Activated CD4-positive, alpha-beta T cell treated with anti-CD3 and anti-CD28 coated beads, Interleukin-2, amount 50 U/mL, for 24 hours (primary cell): ENCODE results near the gene ATP2A2.
"Not testable (repeated sequence)": the region's sequence is repeated elsewhere in the genome, so short reads cannot be mapped to it uniquely, and the experiment has no call there.

ENCODE experiments used
- DNase-seq, 2 donors: peaks; one replicate each; pipeline ENCODE4 v3.0.0-alpha.2; 2020; ENCODE audit warnings: low read depth in 1 of 2, low spot score in 1 of 2

Gene ATP2A2

GRCh38 chr12:110340261-110340660, 59.2 kb downstream of the ATP2A2 start:
- not testable (repeated sequence) for DNase-seq

GRCh38 chr12:110340706-110341105, 59.7 kb downstream of the ATP2A2 start:
- no peak for DNase-seq

- no peak for DNase-seq
Measured at GRCh38 chr12:110342157-110342556, 61.1 kb downstream of the ATP2A2 start.

GRCh38 chr12:110343114-110343513, 62.1 kb downstream of the ATP2A2 start:
- no peak for DNase-seq

- no peak for DNase-seq
Measured at GRCh38 chr12:110343736-110344555, 62.9 kb downstream of the ATP2A2 start.

GRCh38 chr12:110344657-110345056, 63.6 kb downstream of the ATP2A2 start:
- no peak for DNase-seq

GRCh38 chr12:110345176-110345661, 64.2 kb downstream of the ATP2A2 start:
- DNase-seq = no peak

- DNase-seq = no peak
Measured at GRCh38 chr12:110345963-110346362, 64.9 kb downstream of the ATP2A2 start.

GRCh38 chr12:110347767-110348166, 66.7 kb downstream of the ATP2A2 start:
- DNase-seq = no peak

- DNase-seq = no peak
Measured at GRCh38 chr12:110348431-110349059, 67.5 kb downstream of the ATP2A2 start.

GRCh38 chr12:110349096-110349495, 68.0 kb downstream of the ATP2A2 start:
- no peak for DNase-seq

GRCh38 chr12:110349514-110350151, 68.6 kb downstream of the ATP2A2 start:
- peak; percentile 12 to 42 for DNase-seq

GRCh38 chr12:110351119-110351518, 70.1 kb downstream of the ATP2A2 start:
- no peak for DNase-seq

GRCh38 chr12:110352401-110352800, 71.4 kb downstream of the ATP2A2 start:
- DNase-seq = no peak

GRCh38 chr12:110353211-110353965, 72.3 kb downstream of the ATP2A2 start:
- no peak for DNase-seq

- DNase-seq = no peak
Measured at GRCh38 chr12:110354172-110354780, 73.2 kb downstream of the ATP2A2 start.

- no peak for DNase-seq
Measured at GRCh38 chr12:110355073-110355472, 74.0 kb downstream of the ATP2A2 start.

- DNase-seq = not testable (repeated sequence)
Measured at GRCh38 chr12:110358384-110359097, 77.5 kb downstream of the ATP2A2 start.

GRCh38 chr12:110361216-110361615, 80.2 kb downstream of the ATP2A2 start:
- DNase-seq = no peak
